GM18861 (cell line): ENCODE measurements around the gene ESR2.
A peak's percentile ranks its signal among the peaks of the same experiment; 100 is the strongest.

ENCODE experiments used
- ATAC-seq: cut with Tn5 transposase; IDR thresholded peaks from one replicate; pipeline ENCODE4 v1.9.1; 2021; ENCODE audit not compliant: unreplicated experiment

ESR2 gene

GRCh38 chr14:64266239-64266638 lies 27.9 kb downstream of the ESR2 start:
- no peak for ATAC-seq

- ATAC-seq: no peak
Observed at GRCh38 chr14:64265222-64265621, 28.9 kb downstream of the ESR2 start.

DNA sequence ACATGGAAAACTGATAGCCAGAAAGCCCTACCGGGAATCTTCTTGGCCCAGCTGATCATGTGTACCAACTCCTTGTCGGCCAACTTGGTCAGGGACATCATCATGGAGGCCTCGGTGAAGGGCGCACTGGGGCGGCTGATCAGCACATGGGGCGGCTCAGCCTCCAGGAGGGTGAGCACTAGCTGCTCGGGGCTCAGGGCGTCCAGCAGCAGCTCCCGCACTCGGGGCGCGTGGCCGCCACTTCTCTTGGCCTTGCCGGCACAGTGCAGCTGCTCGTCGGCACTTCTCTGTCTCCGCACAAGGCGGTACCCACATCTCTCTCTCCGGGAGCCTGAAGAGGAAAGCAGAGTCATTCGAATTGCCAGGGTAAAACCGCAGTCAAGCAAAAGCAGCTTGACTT lies 33.8 kb downstream of the ESR2 start:
- no peak for ATAC-seq

DNA sequence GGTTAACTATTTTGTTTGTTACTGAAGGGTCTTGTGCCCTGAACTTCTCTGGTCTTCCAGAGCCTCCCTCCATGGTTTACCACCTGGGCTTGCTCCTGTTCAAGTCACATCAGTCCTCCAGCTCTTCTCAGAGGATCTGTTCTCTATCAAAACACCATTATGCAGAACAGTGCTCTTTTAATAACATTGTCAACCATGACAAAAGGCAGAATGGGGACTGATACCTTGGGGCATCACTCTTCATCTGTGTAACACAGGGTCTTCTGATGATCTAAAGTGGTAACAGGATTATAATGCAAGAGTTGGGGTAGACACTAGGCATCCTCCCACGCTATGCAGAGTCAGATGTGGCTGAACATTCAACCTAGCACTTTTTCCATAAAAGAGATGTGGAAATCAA lies 38.4 kb downstream of the ESR2 start:
- ATAC-seq: no peak

DNA sequence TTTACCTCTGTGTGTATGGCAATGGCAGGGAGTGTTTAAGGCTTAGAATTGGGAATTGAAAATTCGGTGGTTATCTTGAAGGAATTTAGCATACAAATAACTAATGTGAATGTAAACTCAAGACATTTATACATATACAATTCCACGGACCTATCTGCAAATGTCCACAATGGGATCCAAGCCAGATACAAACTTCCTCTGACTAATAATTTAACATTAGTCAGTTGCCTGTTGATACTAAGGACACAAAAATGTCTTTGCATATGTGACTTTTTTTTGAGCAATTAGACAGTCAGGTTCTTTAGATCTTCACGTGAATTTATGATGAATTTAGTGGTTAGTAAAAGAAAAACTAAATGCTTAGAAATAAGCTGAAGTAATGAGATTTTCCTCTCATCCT lies 40.5 kb downstream of the ESR2 start:
- ATAC-seq: no peak

- ATAC-seq: no peak
Observed at GRCh38 chr14:64249363-64249762, 44.8 kb downstream of the ESR2 start.

- ATAC-seq: no peak
Observed at GRCh38 chr14:64248689-64249088, 45.5 kb downstream of the ESR2 start.

DNA sequence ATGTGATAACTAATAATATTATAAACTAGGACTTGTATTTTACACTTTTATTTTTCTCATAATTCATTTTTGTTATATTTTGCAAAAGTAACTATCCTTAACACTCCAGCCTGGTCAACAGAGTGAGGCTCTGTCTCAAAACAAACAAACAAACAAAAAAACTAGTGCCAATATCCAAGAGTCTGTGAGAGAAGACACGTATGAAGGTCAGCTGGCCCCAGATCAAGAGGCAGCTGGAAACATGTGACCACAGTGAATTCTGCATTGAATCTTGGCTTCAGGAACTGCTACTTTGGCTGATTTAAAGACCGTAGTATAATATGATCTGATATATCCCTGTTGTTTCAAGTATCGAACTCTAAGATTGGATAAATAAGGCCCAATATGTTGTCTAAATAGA lies 47.0 kb downstream of the ESR2 start:
- no peak for ATAC-seq

DNA sequence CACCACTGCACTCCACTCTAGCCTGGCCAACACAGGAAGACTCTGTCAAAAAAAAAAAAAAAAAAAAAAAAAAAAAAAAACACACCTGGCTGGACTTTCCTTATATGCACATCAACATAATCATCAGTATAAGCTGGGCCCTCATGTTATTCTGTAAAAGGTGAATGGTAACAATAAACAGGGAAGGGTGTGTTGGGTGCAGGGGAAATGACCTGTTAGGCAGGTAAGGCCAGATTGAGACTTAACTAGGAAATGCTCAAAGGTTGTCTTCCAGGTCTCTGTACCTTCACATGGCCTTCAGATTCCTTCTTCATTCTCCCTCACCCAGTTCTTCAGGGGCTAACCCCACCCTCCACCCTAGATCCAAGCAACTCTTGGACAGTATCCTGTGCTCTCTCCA lies 47.5 kb downstream of the ESR2 start:
- no peak for ATAC-seq

GRCh38 chr14:64245491-64245890 lies 48.7 kb downstream of the ESR2 start:
- no peak for ATAC-seq

DNA sequence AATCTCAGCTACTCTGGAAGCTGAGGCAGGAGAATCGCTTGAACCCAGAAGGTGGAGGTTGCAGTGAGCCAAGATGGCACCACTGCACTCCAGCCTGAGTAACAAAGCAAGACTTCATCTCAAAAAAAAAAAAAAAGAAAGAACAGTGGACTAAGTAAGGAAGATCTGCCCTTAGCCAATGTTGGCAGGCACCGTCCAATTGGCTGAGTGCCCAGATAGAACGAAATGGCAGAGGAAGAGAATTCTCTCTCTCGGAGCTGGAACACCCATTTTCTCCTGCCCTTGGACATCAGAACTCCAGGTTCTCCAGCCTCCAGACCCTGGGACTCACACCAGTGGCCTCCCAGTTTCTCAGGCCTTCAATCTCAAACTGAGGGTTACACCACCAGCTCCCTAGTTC lies 49.9 kb downstream of the ESR2 start:
- no peak for ATAC-seq

GRCh38 chr14:64238631-64239030 lies 55.5 kb downstream of the ESR2 start:
- ATAC-seq: no peak

GRCh38 chr14:64238049-64238448 lies 56.1 kb downstream of the ESR2 start:
- no peak for ATAC-seq

DNA sequence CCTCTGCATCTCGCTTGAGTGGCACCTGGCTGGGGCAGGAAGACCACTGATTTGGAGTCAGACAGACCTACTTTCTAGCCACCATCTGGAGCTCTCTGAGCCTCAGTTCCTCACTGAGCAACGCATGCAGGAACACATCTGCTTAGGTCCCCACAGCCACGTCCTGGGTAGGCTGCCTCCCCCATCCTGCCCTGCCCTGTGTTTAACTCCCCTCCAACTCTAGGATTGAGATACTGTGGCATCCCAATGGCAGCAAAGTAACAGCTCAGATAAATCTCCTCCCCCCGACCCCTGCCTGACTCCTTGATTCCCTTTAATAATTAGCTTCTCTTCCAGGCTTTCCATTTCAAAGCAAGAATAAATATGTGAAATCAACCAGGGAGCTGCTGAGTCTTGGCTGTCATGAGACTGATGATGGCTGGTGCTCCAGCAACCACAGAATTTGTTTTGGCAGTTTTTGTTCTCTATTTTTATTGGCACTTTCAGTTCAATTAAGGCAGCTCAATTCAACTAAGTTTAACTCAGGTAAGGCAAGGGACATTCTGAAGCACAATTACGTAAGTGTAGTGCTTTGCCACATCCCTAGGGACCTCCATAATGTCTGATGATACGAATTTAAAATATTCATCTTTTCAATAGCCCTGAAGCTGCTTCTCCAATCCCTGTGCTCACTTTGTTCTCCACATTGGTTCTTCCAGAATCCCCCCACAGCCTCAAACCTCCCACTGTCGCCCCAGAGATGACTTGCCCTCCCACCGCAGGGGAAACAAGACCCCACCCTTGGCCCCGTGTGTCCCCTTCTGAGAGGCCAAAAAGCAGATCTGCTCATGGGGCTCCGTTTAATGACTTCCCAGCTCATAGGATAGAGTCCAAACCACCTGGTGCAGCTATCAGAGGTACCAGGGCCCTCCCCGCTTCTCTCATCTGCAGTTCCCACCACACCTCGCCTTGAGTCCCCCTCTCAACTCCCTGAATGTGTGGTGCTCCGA lies 58.2 kb downstream of the ESR2 start:
- ATAC-seq: peak; percentile 56

- ATAC-seq: no peak
Observed at GRCh38 chr14:64234877-64235651, 59.1 kb downstream of the ESR2 start.

GRCh38 chr14:64233531-64234190 lies 60.5 kb downstream of the ESR2 start:
- ATAC-seq: no peak

DNA sequence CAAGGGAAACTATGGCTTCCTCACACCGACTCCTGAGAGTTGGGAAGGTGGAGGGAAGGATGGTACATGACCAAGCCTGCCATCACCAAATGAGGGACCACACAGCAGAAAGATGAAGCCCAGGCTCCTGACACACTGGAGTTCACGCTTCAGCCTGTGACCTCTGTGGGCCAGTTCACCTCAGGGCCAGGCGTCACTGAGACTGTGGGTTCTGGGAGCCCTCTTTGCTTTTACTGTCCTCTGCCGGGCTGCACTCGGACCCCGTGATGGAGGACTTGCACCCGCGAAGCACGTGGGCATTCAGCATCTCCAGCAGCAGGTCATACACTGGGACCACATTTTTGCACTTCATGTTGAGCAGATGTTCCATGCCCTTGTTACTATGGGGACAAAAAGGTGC lies 61.2 kb downstream of the ESR2 start:
- no peak for ATAC-seq

- peak; percentile 41 for ATAC-seq
Observed at GRCh38 chr14:64232095-64232838, 61.9 kb downstream of the ESR2 start.

DNA sequence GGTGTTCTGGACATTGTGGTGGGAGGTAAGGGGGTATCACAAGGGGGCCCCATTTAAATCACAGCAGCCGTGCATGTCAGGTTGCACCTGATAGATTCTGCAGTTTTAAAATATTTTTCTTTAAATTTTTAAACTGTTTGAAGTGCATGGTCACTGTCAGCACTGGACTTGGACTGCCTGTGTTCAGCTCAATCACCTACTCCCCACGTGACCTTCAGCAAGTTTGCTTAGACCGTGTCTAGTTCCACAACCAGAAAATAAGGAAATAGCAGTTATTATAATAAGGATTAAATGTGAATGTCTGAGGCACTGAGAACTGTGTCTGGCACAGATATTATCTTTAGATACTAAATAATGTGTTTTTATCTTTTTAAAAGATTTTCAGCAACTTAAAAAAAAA lies 64.7 kb downstream of the ESR2 start:
- ATAC-seq: no peak

GRCh38 chr14:64227856-64228255 lies 66.3 kb downstream of the ESR2 start:
- no peak for ATAC-seq
